Neuronal stem cell (in vitro differentiated cells): ENCODE data around the gene PIGR.

Experiments used
- DNase-seq: peaks from one replicate; pipeline ENCODE4 v3.0.0-alpha.2; 2013; ENCODE audit warnings: low spot score
- H2AFZ ChIP-seq: one replicate; pipeline ENCODE4 v1.6.1; 2013; ENCODE audit warnings: mild to moderate bottlenecking, low read length, inconsistent platforms
- H2AK5ac ChIP-seq: 2 replicates; pipeline ENCODE4 v1.6.1; 2013; ENCODE audit warnings: low read depth, mild to moderate bottlenecking, inconsistent platforms, low read length, moderate library complexity, mixed read lengths
- H2BK120ac ChIP-seq: 2 replicates; pipeline ENCODE4 v1.6.1; 2013; ENCODE audit warnings: low read depth, mild to moderate bottlenecking, inconsistent platforms, low read length, moderate library complexity, mixed read lengths
- H2BK12ac ChIP-seq: one replicate; pipeline ENCODE4 v1.6.1; 2013; ENCODE audit warnings: low read length, inconsistent platforms
- H2BK15ac ChIP-seq: 2 replicates; pipeline ENCODE4 v1.6.1; 2013; ENCODE audit warnings: mild to moderate bottlenecking, low read length, inconsistent platforms, mixed read lengths
- H2BK5ac ChIP-seq: one replicate; pipeline ENCODE4 v1.6.1; 2013; ENCODE audit warnings: inconsistent platforms, mild to moderate bottlenecking, low read length, moderate library complexity
- H3K14ac ChIP-seq: one replicate; pipeline ENCODE4 v1.6.1; 2013; ENCODE audit warnings: low read length, inconsistent platforms
- H3K18ac ChIP-seq: 2 replicates; pipeline ENCODE4 v1.6.1; 2013; ENCODE audit warnings: low read length, inconsistent platforms
- H3K23ac ChIP-seq: 2 replicates; pipeline ENCODE4 v1.6.1; 2013; ENCODE audit warnings: low read depth, mild to moderate bottlenecking, mixed read lengths, low read length, inconsistent platforms; ENCODE audit not compliant: poor library complexity
- H3K27ac ChIP-seq: replicated peaks from 3 replicates; pipeline ENCODE4 v1.5.1; 2013; ENCODE audit warnings: low read length, inconsistent platforms
- H3K27me3 ChIP-seq, 3 experiments: 2 replicates each; pipeline ENCODE4 v1.6.1; 2013; ENCODE audit warnings: low read length in 3 of 3, mild to moderate bottlenecking in 2 of 3, inconsistent platforms in 1 of 3, low read depth in 1 of 3, mixed read lengths in 1 of 3, moderate library complexity in 1 of 3; ENCODE audit not compliant: control insufficient read depth in 3 of 3, insufficient read depth in 3 of 3
- H3K36me3 ChIP-seq, 2 donors: replicated peaks in 1 of 2; 2 replicates each; pipeline ENCODE4 v1.6.1; 2013; ENCODE audit warnings: low read length in 2 of 2; ENCODE audit not compliant: control insufficient read depth in 2 of 2, insufficient read depth in 2 of 2
- H3K4ac ChIP-seq: 2 replicates; pipeline ENCODE4 v1.6.1; 2013; ENCODE audit warnings: inconsistent platforms, mild to moderate bottlenecking, low read length, moderate library complexity
- H3K4me1 ChIP-seq, 2 donors: 1 replicate in 1 of 2; 2 replicates in 1 of 2; pipeline ENCODE4 v1.6.1; 2013; ENCODE audit warnings: low read length in 2 of 2, low read depth in 1 of 2; ENCODE audit not compliant: control insufficient read depth in 2 of 2, insufficient read depth in 1 of 2
- H3K4me2 ChIP-seq: one replicate; pipeline ENCODE4 v1.6.1; 2013; ENCODE audit warnings: mild to moderate bottlenecking, low read length, inconsistent platforms; ENCODE audit not compliant: insufficient read depth, poor library complexity, severe bottlenecking
- H3K4me3 ChIP-seq, 2 donors: 2 replicates each; pipeline ENCODE4 v1.5.1; 2013; ENCODE audit warnings: low read length in 2 of 2, mild to moderate bottlenecking in 2 of 2, inconsistent platforms in 1 of 2, moderate library complexity in 1 of 2
- H3K79me1 ChIP-seq: one replicate; pipeline ENCODE4 v1.6.1; 2013; ENCODE audit warnings: low read depth, mild to moderate bottlenecking, inconsistent platforms, low read length, moderate library complexity
- H3K9ac ChIP-seq: one replicate; pipeline ENCODE4 v1.6.1; 2013; ENCODE audit warnings: mild to moderate bottlenecking, low read depth, low read length, inconsistent platforms; ENCODE audit not compliant: poor library complexity
- H3K9me3 ChIP-seq, 2 donors: replicated peaks in 1 of 2; 2 replicates each; pipeline versions ENCODE3 to v1.6.1; 2013; ENCODE audit warnings: low read length in 2 of 2, mild to moderate bottlenecking in 2 of 2, inconsistent platforms in 1 of 2, low read depth in 1 of 2, mixed read lengths in 1 of 2, moderate library complexity in 1 of 2; ENCODE audit not compliant: control insufficient read depth in 2 of 2, insufficient read depth in 1 of 2
- H4K8ac ChIP-seq: one replicate; pipeline ENCODE4 v1.6.1; 2013; ENCODE audit warnings: low read depth, mild to moderate bottlenecking, inconsistent platforms, low read length, moderate library complexity
- H4K91ac ChIP-seq: one replicate; pipeline ENCODE4 v1.6.1; 2013; ENCODE audit warnings: low read length, low read depth, mild to moderate bottlenecking, inconsistent platforms; ENCODE audit not compliant: poor library complexity
- WGBS, 2 donors: extraction: QIAGEN DNeasy Blood & Tissue Kit; methylation state at CpG; one replicate each; pipeline ENCODE4 v1.1.7; 2013; ENCODE audit warnings: missing lambda C conversion rate in 2 of 2, mixed read lengths in 1 of 2; ENCODE audit not compliant: insufficient read length in 2 of 2, insufficient replicate concordance in 1 of 2; ENCODE audit errors: extremely low coverage in 2 of 2; 5-methylcytosine and 5-hydroxymethylcytosine counted together

Gene PIGR

DNA sequence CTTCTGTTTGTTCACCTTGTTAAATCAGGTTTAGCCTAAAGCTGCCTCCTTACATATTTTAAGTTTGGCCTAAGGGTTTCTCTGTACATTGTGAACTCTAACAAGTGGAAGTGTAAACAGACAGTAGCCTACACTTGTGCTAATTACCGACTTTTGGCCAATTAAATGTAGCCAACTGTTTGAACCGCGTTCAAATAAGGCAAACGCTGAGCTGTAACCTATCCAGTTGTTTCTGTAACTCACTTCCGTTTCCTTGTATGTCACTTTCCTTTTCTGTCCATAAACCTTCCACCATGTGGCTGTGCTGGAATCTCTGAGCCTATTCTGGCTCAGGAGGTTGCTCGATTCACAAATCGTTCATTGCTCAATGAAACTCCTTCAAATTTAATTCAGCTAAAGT, 32.0 kb upstream of the PIGR start:
- Histone ChIP-seq H3K9me3 (no peaks in the 10 kb centered on the region), H3K36me3 (no peaks in the 10 kb centered on the region), H3K4me2 (no peak overlapping the region), H3K9ac (no peak overlapping the region), H4K91ac (no peak overlapping the region), H2AK5ac (no peak overlapping the region), H3K14ac (no peak overlapping the region), H2BK120ac (no peak overlapping the region), H3K23ac (no peak overlapping the region), H3K4me3 (no peak overlapping the region), H4K8ac (no peak overlapping the region), H3K27ac (no peak overlapping the region), H3K18ac (no peak overlapping the region), H2BK15ac (no peak overlapping the region), H2BK5ac (no peak overlapping the region), H3K27me3 (peaks cover 0 to 5% (median 0%) of the 10 kb centered on the region in 3 experiments), H3K79me1 (no peaks in the 10 kb centered on the region), H2AFZ (no peak overlapping the region), H3K4ac (no peak overlapping the region), H3K4me1 (no peaks in the 10 kb centered on the region), H2BK12ac (no peak overlapping the region)
- DNase-seq = no peak
- no CpG with 5 or more reads among the region's 7 CpGs for WGBS, 2 donors

DNA sequence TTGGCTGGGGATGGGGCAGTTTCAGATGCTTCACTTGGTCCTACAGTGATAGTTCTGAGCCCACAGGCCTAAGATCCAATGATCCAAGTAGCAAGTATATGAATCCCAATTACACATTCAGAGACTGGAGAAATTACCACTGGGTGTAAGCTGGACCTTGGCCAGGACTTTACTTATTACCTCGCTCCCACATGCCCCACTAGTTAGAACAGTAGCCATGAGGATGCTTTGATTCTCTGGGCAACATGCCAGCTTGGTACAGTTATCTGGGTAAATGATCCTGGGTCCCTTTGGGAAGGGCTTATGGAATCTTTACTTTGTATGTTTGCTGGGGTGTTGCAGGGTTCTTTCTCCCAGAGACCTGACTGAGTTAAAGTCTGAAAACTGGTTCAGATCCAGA, 29.0 kb upstream of the PIGR start:
- no peak overlapping the region for H2BK15ac ChIP-seq
- H2BK12ac ChIP-seq = no peak overlapping the region
- H2BK5ac ChIP-seq = no peak overlapping the region
- H3K14ac ChIP-seq = no peak overlapping the region
- H3K27me3 ChIP-seq = peaks cover 0 to 13% (median 0%) of the 10 kb centered on the region in 3 experiments
- H3K9me3 ChIP-seq = no peaks in the 10 kb centered on the region
- H3K36me3 ChIP-seq = no peaks in the 10 kb centered on the region
- no CpG with 5 or more reads among the region's 1 CpG for WGBS, 2 donors
- H3K4me3 ChIP-seq = no peak overlapping the region
- no peak overlapping the region for H3K9ac ChIP-seq
- no peak for DNase-seq
- H2AFZ ChIP-seq = no peak overlapping the region
- H4K91ac ChIP-seq = no peak overlapping the region
- no peak overlapping the region for H2AK5ac ChIP-seq
- H3K79me1 ChIP-seq = no peaks in the 10 kb centered on the region
- no peak overlapping the region for H3K23ac ChIP-seq
- no peak overlapping the region for H4K8ac ChIP-seq
- H3K18ac ChIP-seq = no peak overlapping the region
- H2BK120ac ChIP-seq = no peak overlapping the region
- H3K4ac ChIP-seq = no peak overlapping the region
- no peak overlapping the region for H3K27ac ChIP-seq
- H3K4me1 ChIP-seq = no peaks in the 10 kb centered on the region
- H3K4me2 ChIP-seq = no peak overlapping the region

DNA sequence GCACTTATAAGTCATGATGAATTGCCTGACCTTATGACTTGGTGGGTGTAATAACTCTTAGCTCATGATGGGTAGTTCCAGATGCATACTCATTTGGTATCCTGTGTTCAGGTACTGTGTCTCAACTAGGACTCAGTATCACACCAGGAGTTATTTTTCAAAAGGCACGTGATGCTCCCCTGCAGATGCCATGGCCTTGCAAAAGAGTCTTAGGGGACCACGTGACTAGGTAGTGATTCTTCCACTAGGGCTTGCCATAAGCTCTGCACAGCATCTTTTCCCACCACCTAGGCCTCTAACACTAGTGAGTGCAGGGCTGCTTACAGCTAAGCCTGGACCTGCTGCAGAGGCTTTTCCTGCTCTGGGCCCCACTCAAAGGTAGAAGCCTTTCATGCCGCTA, 27.9 kb upstream of the PIGR start:
- no peak overlapping the region for H4K8ac ChIP-seq
- no peak overlapping the region for H2BK120ac ChIP-seq
- H2AFZ ChIP-seq = no peak overlapping the region
- no peak overlapping the region for H3K14ac ChIP-seq
- no peak overlapping the region for H3K9ac ChIP-seq
- H3K36me3 ChIP-seq = no peaks in the 10 kb centered on the region
- H3K4me1 ChIP-seq = no peaks in the 10 kb centered on the region
- no peaks in the 10 kb centered on the region for H3K9me3 ChIP-seq
- no peak overlapping the region for H3K4me2 ChIP-seq
- no peak overlapping the region for H2BK15ac ChIP-seq
- no peak overlapping the region for H2BK5ac ChIP-seq
- no peak overlapping the region for H3K4me3 ChIP-seq
- H3K23ac ChIP-seq = no peak overlapping the region
- H4K91ac ChIP-seq = no peak overlapping the region
- no peak for DNase-seq
- H3K27ac ChIP-seq = no peak overlapping the region
- H3K27me3 ChIP-seq = peaks cover 0 to 17% (median 0%) of the 10 kb centered on the region in 3 experiments
- WGBS, 2 donors = no CpG with 5 or more reads among the region's 3 CpGs
- no peaks in the 10 kb centered on the region for H3K79me1 ChIP-seq
- H3K18ac ChIP-seq = no peak overlapping the region
- H3K4ac ChIP-seq = no peak overlapping the region
- no peak overlapping the region for H2AK5ac ChIP-seq
- H2BK12ac ChIP-seq = no peak overlapping the region

DNA sequence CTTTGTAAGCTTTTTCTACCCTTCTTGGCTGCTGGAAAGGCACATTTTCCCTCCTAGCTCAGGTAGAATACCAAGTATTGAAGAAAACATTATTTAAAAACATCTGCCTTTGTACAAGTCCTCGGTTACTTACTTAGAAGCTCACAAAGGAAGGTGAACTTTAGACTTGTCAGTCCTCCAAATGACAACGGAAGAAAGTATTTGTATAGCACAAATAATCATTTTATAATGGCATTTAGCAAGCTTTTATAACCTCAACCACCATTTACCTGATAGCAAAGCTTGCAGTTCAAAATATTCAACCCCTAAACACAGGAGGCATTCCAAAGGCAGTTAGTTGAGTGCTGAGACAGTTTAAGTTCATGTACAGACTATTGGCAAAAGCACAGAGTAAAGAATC, 26.5 kb upstream of the PIGR start:
- no peak overlapping the region for H3K4me3 ChIP-seq
- H3K27me3 ChIP-seq = peaks cover 0 to 17% (median 0%) of the 10 kb centered on the region in 3 experiments
- H3K79me1 ChIP-seq = no peaks in the 10 kb centered on the region
- no peak overlapping the region for H4K8ac ChIP-seq
- DNase-seq = no peak
- H2BK12ac ChIP-seq = no peak overlapping the region
- no peak overlapping the region for H3K4me2 ChIP-seq
- H2BK15ac ChIP-seq = no peak overlapping the region
- H3K4me1 ChIP-seq = no peaks in the 10 kb centered on the region
- no peaks in the 10 kb centered on the region for H3K9me3 ChIP-seq
- H3K18ac ChIP-seq = no peak overlapping the region
- H3K36me3 ChIP-seq = no peaks in the 10 kb centered on the region
- no peak overlapping the region for H3K27ac ChIP-seq
- H2BK5ac ChIP-seq = no peak overlapping the region
- WGBS, 2 donors = no CpG with 5 or more reads among the region's 2 CpGs
- no peak overlapping the region for H3K14ac ChIP-seq
- H2AK5ac ChIP-seq = no peak overlapping the region
- H2AFZ ChIP-seq = no peak overlapping the region
- H3K9ac ChIP-seq = no peak overlapping the region
- no peak overlapping the region for H3K23ac ChIP-seq
- H2BK120ac ChIP-seq = no peak overlapping the region
- H4K91ac ChIP-seq = no peak overlapping the region
- H3K4ac ChIP-seq = no peak overlapping the region
